Activated CD8-positive, alpha-beta memory T cell treated with anti-CD3 and anti-CD28 coated beads for 1 hour (primary cell): ENCODE results near the gene SPTBN2.
A peak's percentile ranks its signal among the peaks of the same experiment; 100 is the strongest.

Source experiments
- DNase-seq, 2 donors: peaks; one replicate each; pipeline ENCODE4 v3.0.0-alpha.2; 2020; ENCODE audit warnings: low read depth in 1 of 2; ENCODE audit errors: extremely low read depth in 1 of 2

The SPTBN2 gene

GRCh38 chr11:66705587-66706335, 23.3 kb downstream of the SPTBN2 start:
- DNase-seq: no peak

GRCh38 chr11:66704659-66705360, 24.2 kb downstream of the SPTBN2 start:
- no peak for DNase-seq

- no peak for DNase-seq
These were observed 27.4 kb downstream of the SPTBN2 start for GRCh38 chr11:66701432-66702240.

- no peak for DNase-seq
These were observed 28.3 kb downstream of the SPTBN2 start for GRCh38 chr11:66700742-66701141.

- no peak for DNase-seq
These were observed 28.7 kb downstream of the SPTBN2 start for GRCh38 chr11:66700337-66700736.

GRCh38 chr11:66698491-66698890, 30.5 kb downstream of the SPTBN2 start:
- DNase-seq: no peak

GRCh38 chr11:66697988-66698387, 31.0 kb downstream of the SPTBN2 start:
- no peak for DNase-seq

- DNase-seq: no peak
These were observed 32.9 kb downstream of the SPTBN2 start for GRCh38 chr11:66696146-66696545.

GRCh38 chr11:66694732-66695207, 34.2 kb downstream of the SPTBN2 start:
- peak; percentile 63 to 70 for DNase-seq

- DNase-seq: no peak
These were observed 35.0 kb downstream of the SPTBN2 start for GRCh38 chr11:66694056-66694410.

GRCh38 chr11:66693356-66694055, 35.5 kb downstream of the SPTBN2 start:
- DNase-seq: no peak

GRCh38 chr11:66692871-66693331, 36.1 kb downstream of the SPTBN2 start:
- no peak for DNase-seq

GRCh38 chr11:66692446-66692845, 36.6 kb downstream of the SPTBN2 start:
- DNase-seq: no peak

GRCh38 chr11:66691311-66691980, 37.6 kb downstream of the SPTBN2 start:
- DNase-seq: no peak

- no peak for DNase-seq
These were observed 39.1 kb downstream of the SPTBN2 start for GRCh38 chr11:66689661-66690590.

GRCh38 chr11:66688561-66689534, 40.2 kb downstream of the SPTBN2 start:
- DNase-seq: no peak

- DNase-seq: no peak
These were observed 41.2 kb downstream of the SPTBN2 start for GRCh38 chr11:66687831-66688281.
